ENCODE measurements around the gene HEATR1.
"Not testable (repeated sequence)": the region's sequence is repeated elsewhere in the genome, so short reads cannot be mapped to it uniquely, and the experiment has no call there.

The HEATR1 gene, protein sequence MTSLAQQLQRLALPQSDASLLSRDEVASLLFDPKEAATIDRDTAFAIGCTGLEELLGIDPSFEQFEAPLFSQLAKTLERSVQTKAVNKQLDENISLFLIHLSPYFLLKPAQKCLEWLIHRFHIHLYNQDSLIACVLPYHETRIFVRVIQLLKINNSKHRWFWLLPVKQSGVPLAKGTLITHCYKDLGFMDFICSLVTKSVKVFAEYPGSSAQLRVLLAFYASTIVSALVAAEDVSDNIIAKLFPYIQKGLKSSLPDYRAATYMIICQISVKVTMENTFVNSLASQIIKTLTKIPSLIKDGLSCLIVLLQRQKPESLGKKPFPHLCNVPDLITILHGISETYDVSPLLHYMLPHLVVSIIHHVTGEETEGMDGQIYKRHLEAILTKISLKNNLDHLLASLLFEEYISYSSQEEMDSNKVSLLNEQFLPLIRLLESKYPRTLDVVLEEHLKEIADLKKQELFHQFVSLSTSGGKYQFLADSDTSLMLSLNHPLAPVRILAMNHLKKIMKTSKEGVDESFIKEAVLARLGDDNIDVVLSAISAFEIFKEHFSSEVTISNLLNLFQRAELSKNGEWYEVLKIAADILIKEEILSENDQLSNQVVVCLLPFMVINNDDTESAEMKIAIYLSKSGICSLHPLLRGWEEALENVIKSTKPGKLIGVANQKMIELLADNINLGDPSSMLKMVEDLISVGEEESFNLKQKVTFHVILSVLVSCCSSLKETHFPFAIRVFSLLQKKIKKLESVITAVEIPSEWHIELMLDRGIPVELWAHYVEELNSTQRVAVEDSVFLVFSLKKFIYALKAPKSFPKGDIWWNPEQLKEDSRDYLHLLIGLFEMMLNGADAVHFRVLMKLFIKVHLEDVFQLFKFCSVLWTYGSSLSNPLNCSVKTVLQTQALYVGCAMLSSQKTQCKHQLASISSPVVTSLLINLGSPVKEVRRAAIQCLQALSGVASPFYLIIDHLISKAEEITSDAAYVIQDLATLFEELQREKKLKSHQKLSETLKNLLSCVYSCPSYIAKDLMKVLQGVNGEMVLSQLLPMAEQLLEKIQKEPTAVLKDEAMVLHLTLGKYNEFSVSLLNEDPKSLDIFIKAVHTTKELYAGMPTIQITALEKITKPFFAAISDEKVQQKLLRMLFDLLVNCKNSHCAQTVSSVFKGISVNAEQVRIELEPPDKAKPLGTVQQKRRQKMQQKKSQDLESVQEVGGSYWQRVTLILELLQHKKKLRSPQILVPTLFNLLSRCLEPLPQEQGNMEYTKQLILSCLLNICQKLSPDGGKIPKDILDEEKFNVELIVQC (N-terminal part only)
- 108 to 138 reads per million in 2 donors for total RNA-seq

GRCh38 chr1:236603991-236604904 is at the start of gene HEATR1:
TSS of gene HEATR1 (minus strand) at chr1:236604516. CDS start at chr1:236604095, 421 bp downstream.
- DNase-seq = peak; percentile 56

DNA sequence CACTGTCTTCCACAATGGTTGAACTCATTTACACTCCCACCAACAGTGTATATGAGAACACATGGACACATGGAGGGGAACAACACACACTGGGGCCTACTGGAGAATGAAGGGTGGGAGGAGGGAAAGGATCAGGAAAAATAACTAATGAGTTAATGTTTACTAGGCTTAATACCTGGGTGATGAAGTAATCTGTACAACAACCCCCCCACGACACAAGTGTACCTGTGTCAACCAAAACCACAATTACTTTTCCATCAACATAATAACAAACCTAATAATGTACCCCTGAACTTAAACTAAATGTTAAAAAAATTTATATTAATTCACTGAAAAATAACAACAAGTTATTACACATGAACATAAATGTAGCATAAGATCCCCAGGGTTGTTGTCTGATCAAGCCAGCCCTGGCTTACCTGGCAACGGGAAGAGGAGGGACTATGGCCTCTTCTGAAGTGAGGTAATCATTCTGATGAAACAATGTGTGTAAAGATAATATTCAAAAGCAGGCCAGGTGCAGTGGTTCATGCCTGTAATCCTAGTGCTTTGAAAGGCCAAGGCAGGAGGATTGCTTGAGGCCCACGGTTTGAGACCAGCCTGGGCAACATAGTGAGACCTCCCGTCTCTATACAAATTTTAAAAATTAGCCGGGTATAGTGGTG is 40.8 kb upstream of the HEATR1 start:
- no peak for DNase-seq

DNA sequence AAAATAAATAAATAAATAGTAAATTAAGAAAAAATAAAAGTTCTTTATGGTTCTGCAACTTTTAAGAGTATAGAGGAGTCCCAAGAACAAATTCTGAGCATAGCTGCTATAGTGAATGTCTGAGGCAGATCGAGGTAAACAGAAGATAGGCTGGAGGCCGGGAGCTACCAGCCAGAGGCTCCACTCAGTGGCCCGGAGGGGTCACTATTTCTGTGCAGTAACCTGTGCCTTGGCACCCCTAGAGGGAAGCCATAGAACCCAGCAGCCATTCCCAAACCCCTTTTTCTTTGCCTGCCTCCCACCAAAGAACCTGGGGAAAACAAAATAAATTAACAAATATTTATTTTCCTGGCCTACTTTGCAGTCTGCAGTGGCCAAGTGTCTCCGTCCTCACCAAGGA is 38.4 kb upstream of the HEATR1 start:
- DNase-seq = no peak

DNA sequence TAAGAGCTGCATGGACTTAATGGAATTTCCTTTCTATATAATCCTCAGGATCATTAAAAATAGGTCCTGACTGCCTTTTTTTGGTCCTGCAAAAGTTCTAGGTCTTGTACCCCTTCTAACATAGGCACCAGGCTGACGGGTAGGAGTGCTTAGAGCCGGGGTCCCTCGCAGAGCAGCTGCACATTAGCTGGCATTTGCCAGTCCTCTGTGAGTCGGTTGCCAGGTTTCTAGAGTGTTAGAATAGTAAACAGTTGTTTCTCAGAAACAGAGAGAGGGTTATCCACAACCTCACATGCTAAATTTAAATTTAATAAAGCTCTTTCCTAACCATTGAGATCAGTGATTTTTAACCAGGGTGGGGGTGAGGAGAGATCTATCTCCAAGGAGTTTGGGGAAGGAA is 35.4 kb upstream of the HEATR1 start:
- no peak for DNase-seq

GRCh38 chr1:236638945-236639344 is 34.6 kb upstream of the HEATR1 start:
- no peak for DNase-seq

DNA sequence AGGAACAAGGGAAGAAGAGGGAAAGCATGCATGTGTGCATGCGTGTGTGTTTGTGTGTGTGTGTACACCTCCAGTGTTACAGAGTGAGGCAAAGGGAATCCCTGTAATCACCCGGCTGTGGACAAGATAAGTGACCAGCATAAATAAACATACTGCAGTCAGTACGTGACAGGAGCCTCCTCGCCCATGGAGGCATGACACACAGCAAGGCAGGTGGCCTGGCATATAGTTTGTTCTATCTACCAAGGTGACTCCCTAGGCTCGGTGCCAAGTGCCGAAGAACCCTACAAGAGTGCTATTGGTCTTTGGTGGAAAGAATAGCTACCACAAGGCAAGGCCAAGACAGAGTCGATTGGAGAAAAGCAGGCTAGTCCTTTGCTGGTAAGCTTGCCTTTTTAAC is 31.7 kb upstream of the HEATR1 start:
- DNase-seq = no peak

DNA sequence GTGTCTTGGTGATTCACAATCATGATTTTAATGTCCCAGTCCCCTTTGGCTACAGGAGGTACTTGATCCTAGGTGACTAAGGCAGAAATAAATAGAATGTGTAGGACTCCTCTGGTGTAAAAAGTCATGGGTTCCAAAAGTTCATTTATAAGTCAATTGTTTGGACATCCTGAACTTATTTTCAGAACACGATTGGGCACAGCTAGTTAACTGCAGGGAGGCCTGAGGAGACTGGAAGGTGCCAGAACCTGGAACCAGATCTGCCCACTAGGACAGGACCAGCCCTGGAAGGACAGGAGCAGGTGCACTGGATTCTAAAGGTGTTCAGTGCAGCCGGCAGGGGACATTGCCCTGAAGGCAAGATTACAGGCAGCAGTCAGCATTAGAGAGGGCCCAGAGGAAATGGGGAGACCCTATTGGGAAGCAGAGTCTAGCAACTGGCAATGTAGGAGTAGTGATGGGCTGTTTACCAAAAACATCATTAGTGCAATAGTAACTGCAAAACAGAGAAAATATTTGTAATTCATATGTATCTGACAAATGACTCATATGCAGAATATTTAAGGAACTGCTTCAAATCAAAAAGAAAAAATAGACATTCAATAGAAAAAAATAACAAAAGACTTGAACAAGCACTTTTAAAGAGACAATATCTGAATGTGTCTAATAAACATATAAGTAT is 23.6 kb upstream of the HEATR1 start:
- DNase-seq = no peak

DNA sequence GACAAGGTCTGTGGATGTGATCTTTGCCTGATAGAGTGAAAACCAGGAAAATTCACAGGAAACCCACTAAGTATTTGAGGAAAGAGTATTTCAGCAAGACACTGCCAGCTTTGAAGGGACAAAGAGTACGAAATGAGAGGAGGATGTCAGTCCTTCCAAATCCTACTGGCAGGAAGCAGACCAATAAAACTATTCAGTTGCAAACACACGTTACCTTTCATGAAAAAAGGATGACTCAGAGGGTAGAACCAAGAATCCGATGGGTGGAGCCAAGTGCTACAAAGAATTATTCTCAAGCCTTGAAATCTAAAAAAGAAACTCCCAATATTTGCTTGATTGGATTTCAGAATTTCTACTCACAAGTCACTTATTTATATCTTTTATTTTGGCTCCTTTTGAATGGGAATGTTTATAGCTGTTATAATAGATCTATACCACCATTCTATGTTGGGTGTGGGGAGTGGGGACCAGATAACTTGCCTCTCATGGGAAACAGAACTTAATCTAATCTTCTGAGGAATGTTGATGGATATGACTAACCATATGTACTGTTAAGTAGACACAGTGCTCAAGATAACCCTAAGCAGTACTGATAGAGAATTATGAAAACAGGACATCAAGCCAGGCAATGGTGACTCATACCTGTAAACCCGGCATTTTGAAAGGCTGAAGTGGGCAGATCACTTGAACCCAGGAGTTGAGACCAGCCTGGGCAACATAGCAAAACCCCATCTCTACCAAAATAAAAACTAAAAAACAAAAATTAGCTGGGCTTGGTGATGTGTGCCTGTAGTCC is 19.3 kb upstream of the HEATR1 start:
- no peak for DNase-seq

- DNase-seq = no peak
Observed at GRCh38 chr1:236622407-236622806, 18.1 kb upstream of the HEATR1 start.

- no peak for DNase-seq
Observed at GRCh38 chr1:236619398-236619797, 15.1 kb upstream of the HEATR1 start.

GRCh38 chr1:236618507-236618906 is 14.2 kb upstream of the HEATR1 start:
- no peak for DNase-seq

DNA sequence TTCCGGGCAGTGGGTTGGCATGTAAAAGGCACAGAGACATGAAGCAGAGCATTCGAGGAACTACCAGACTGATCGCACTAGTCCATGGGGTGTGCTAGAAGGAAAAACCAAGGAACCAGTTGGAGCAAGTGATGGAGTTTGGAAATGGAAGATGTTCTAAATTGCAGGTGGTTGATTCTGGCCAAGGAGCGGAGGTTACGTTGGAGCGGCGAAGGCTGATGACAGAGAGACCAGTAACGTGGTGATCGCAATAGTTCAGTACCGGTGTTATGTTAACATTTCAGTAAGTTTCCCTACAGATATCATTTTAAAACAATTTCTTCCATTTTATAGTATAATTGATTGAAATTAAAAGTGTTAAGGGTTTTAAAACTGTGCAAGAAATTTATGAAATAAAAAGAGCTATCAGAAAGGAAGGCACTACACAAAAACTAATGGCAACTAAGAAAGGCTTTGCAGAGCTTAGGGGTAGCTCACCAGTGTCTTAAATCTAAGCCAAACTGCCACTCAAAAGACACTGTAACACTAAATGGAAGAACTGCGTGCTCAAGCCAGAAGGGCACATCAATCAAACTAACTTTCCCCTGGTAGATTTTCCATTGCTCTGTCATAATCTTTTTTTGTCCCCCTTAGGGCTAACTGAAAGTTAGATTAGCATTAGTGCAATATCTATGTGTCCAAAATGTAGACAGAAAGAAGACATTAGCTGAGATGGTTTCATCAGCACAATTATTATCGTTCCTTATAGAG is 11.3 kb upstream of the HEATR1 start:
- no peak for DNase-seq

GRCh38 chr1:236612349-236612748 is 8.0 kb upstream of the HEATR1 start:
- DNase-seq = no peak

- no peak for DNase-seq
Observed at GRCh38 chr1:236608930-236609726, 4.8 kb upstream of the HEATR1 start.

DNA sequence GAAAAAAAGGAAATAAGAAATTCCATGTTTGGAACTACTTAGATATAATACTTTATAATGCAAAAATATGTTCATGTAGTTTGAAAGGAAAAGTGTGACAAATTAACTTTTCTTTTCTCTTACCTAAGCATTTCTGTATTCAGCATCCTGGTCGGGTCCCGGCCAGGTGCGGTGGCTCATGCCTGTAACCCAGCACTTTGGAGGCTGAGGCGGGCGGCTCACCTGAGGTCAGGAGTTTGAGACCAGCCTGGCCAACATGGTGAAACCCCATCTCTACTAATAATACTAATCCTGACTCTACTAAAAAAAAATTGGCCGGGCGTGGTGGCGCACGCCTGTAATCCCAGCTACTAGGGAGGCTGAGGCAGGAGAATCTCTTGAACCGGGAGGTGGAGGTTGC is 3.3 kb upstream of the HEATR1 start:
- not testable (repeated sequence) for DNase-seq

- no peak for DNase-seq
Observed at GRCh38 chr1:236604905-236605806, 840 bp upstream of the HEATR1 start.

GRCh38 chr1:236602171-236602570 is 2.1 kb downstream of the HEATR1 start:
- no peak for DNase-seq

All from activated gamma-delta T cell (primary cell).